Activated naive CD8-positive, alpha-beta T cell treated with anti-CD3 and anti-CD28 coated beads for 36 hours (primary cell): ENCODE data around the gene CRLF2. TPM values are rescaled to one million over a fixed set of nuclear protein-coding genes. Genes with fewer than 3 reads are reported as not detected.
"Not testable (repeated sequence)": the region's sequence is repeated elsewhere in the genome, so short reads cannot be mapped to it uniquely, and the experiment has no call there.

Experiments used
- DNase-seq: peaks from one replicate; pipeline ENCODE4 v3.0.0; 2021
- H3K27ac Mint-ChIP-seq: one replicate; pipeline ENCODE4 v1.8.0; 2022; ENCODE audit warnings: mild to moderate bottlenecking, moderate library complexity, mixed read lengths
- H3K27me3 Mint-ChIP-seq: one replicate; pipeline ENCODE4 v1.8.0; 2022; ENCODE audit warnings: mild to moderate bottlenecking, mixed read lengths
- H3K36me3 Mint-ChIP-seq: one replicate; pipeline ENCODE4 v1.8.0; 2021; ENCODE audit warnings: mild to moderate bottlenecking, mixed read lengths
- H3K4me1 Mint-ChIP-seq: one replicate; pipeline ENCODE4 v1.8.0; 2021; ENCODE audit warnings: mixed read lengths
- H3K4me3 Mint-ChIP-seq: one replicate; pipeline ENCODE4 v1.8.0; 2022; ENCODE audit warnings: mild to moderate bottlenecking, moderate library complexity, mixed read lengths
- H3K9me3 Mint-ChIP-seq: one replicate; pipeline ENCODE4 v1.8.0; 2022; ENCODE audit warnings: mixed read lengths
- total RNA-seq, 2 experiments: library from RNA; stranded (reverse); gene quantifications; one replicate each; pipeline ENCODE4 v1.2.3, GENCODE V29; 2021

CRLF2 gene
- total RNA-seq, 2 experiments from 2014 or later, result 0.40 to 0.52 TPM

GRCh38 chrX:1164322-1165288 lies 47.8 kb downstream of the CRLF2 start:
- Mint-ChIP-seq H3K27ac (no peak overlapping the region), H3K36me3 (no peaks in the 10 kb centered on the region), H3K4me1 (peaks cover 7% of the 10 kb centered on the region), H3K27me3 (peaks cover 39% of the 10 kb centered on the region), H3K9me3 (peaks cover 5% of the 10 kb centered on the region), H3K4me3 (no peak overlapping the region)
- DNase-seq, result no peak

DNA sequence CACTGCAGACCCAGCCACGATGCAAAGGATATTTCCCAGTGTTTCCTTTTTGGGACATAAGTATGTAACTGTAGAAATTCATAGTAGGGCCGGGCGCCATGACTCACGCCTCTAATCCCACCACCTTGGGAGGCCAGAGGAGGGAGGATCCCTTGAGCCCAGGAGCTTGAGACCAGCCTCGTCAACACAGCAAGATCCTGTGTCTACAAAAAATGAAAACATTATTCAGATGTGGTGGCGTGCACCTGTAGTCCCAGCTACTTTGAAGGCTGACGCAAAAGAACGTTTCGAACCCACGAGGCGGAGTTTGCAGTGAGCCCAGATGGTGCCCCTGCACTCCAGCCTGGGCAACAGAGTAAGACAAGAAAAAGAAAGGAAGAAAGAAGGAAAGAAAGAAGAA lies 49.2 kb downstream of the CRLF2 start:
- H3K4me3 Mint-ChIP-seq, result no peak overlapping the region
- H3K27ac Mint-ChIP-seq, result no peak overlapping the region
- no peak for DNase-seq
- peaks cover 7% of the 10 kb centered on the region for H3K4me1 Mint-ChIP-seq
- H3K36me3 Mint-ChIP-seq, result no peaks in the 10 kb centered on the region
- peaks cover 34% of the 10 kb centered on the region for H3K27me3 Mint-ChIP-seq
- peaks cover 9% of the 10 kb centered on the region for H3K9me3 Mint-ChIP-seq

- peaks cover 8% of the 10 kb centered on the region for H3K9me3 Mint-ChIP-seq
- H3K27me3 Mint-ChIP-seq, result peaks cover 30% of the 10 kb centered on the region
- H3K36me3 Mint-ChIP-seq, result no peaks in the 10 kb centered on the region
- H3K4me1 Mint-ChIP-seq, result peaks cover 3% of the 10 kb centered on the region
- no peak for DNase-seq
- no peak overlapping the region for H3K4me3 Mint-ChIP-seq
- no peak overlapping the region for H3K27ac Mint-ChIP-seq
Observed at GRCh38 chrX:1162119-1162916, 50.1 kb downstream of the CRLF2 start.

DNA sequence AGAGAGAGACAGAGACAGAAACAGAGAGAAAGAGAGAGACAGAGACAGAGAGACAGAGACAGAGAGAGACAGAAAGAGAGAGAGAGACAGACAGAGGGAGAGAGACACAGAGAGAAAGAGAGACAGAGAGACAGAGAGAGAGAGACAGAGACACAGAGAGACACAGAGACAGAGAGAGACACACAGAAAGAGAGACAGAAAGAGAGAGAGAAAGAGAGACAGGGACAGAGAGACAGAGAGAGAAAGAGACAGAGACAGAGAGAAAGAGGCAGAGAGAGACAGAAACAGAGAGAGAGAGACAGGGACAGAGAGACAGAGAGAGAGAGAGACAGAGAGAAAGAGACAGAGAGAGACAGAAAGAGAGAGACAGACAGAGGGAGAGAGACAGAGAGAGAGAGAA lies 52.9 kb downstream of the CRLF2 start:
- H3K4me1 Mint-ChIP-seq, result no peaks in the 10 kb centered on the region
- no peaks in the 10 kb centered on the region for H3K36me3 Mint-ChIP-seq
- H3K4me3 Mint-ChIP-seq, result no peak overlapping the region
- no peak for DNase-seq
- H3K27me3 Mint-ChIP-seq, result peaks cover 19% of the 10 kb centered on the region
- H3K27ac Mint-ChIP-seq, result peak overlapping the region; percentile 25
- peaks cover 8% of the 10 kb centered on the region for H3K9me3 Mint-ChIP-seq

DNA sequence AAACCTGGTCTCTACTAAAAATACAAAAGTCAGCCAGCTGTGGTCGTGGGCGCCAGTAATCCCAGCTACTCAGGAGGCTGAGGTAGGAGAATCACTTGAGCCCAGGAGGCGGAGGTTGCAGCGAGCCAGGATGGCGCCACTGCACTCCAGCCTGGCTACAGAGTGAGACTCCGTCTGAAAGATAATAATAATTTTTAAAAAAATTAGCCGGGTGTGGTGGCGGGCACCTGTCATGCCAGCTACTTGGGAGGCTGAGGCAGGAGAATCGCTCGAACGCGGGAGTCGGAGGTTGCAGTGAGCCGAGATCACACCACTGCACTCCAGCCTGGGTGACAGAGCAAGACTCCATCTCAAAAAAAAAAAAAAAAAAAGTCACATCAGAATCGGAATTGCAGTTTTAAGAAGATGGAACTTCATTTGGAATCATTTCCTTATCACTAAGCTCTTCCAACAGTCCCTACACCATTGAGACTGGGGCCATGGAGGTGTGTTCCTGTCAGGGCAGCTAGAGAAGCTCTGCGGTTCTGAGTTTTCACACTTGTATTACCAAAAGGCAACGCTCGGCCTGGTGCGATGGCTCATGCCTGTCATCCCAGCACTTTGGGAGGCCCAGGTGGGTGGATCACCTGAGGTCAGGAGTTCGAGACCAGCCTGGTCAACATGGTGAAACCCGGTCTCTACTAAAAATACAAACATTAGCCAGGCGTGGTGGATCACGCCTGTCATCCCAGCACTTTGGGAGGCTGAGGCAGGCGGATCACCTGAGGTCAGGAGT lies 55.6 kb downstream of the CRLF2 start:
- not testable (repeated sequence) for H3K9me3 Mint-ChIP-seq, H3K27me3 Mint-ChIP-seq, H3K4me1 Mint-ChIP-seq, H3K4me3 Mint-ChIP-seq, DNase-seq, H3K36me3 Mint-ChIP-seq, H3K27ac Mint-ChIP-seq

DNA sequence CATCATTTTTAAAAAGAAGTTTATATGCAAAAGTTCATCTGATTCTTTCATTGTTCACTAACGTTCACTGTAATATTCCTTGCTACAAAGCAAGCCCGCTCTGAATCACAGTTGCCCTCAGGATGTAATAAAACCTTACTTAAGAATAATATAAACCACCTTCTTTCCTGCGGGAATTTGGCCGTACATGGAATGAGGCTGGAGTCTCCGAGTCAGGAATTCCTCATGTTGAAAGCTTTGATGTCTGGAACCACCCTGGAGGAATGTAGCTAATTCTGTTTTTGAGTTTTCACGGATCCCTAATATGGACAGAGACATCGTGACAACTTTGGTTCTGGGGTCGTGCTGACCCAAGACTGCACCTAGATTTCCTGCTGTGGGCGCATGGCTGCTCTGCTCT lies 58.5 kb downstream of the CRLF2 start:
- no peaks in the 10 kb centered on the region for H3K9me3 Mint-ChIP-seq
- no peak overlapping the region for H3K27ac Mint-ChIP-seq
- no peaks in the 10 kb centered on the region for H3K4me1 Mint-ChIP-seq
- H3K36me3 Mint-ChIP-seq, result no peaks in the 10 kb centered on the region
- no peak for DNase-seq
- peaks cover 8% of the 10 kb centered on the region for H3K27me3 Mint-ChIP-seq
- H3K4me3 Mint-ChIP-seq, result no peak overlapping the region

GRCh38 chrX:1152090-1152489 lies 60.4 kb downstream of the CRLF2 start:
- DNase-seq, result no peak
- no peaks in the 10 kb centered on the region for H3K4me1 Mint-ChIP-seq
- H3K4me3 Mint-ChIP-seq, result no peak overlapping the region
- no peaks in the 10 kb centered on the region for H3K36me3 Mint-ChIP-seq
- H3K27me3 Mint-ChIP-seq, result peaks cover 8% of the 10 kb centered on the region
- H3K9me3 Mint-ChIP-seq, result no peaks in the 10 kb centered on the region
- no peak overlapping the region for H3K27ac Mint-ChIP-seq

GRCh38 chrX:1151378-1152077 lies 60.9 kb downstream of the CRLF2 start:
- Mint-ChIP-seq H3K4me3 (no peak overlapping the region), H3K9me3 (no peaks in the 10 kb centered on the region), H3K27me3 (peaks cover 8% of the 10 kb centered on the region), H3K27ac (no peak overlapping the region), H3K4me1 (no peaks in the 10 kb centered on the region), H3K36me3 (no peaks in the 10 kb centered on the region)
- no peak for DNase-seq

GRCh38 chrX:1150569-1151347 lies 61.7 kb downstream of the CRLF2 start:
- Mint-ChIP-seq H3K9me3 (no peaks in the 10 kb centered on the region), H3K4me1 (no peaks in the 10 kb centered on the region), H3K27me3 (peaks cover 8% of the 10 kb centered on the region), H3K27ac (no peak overlapping the region), H3K36me3 (no peaks in the 10 kb centered on the region), H3K4me3 (no peak overlapping the region)
- no peak for DNase-seq

DNA sequence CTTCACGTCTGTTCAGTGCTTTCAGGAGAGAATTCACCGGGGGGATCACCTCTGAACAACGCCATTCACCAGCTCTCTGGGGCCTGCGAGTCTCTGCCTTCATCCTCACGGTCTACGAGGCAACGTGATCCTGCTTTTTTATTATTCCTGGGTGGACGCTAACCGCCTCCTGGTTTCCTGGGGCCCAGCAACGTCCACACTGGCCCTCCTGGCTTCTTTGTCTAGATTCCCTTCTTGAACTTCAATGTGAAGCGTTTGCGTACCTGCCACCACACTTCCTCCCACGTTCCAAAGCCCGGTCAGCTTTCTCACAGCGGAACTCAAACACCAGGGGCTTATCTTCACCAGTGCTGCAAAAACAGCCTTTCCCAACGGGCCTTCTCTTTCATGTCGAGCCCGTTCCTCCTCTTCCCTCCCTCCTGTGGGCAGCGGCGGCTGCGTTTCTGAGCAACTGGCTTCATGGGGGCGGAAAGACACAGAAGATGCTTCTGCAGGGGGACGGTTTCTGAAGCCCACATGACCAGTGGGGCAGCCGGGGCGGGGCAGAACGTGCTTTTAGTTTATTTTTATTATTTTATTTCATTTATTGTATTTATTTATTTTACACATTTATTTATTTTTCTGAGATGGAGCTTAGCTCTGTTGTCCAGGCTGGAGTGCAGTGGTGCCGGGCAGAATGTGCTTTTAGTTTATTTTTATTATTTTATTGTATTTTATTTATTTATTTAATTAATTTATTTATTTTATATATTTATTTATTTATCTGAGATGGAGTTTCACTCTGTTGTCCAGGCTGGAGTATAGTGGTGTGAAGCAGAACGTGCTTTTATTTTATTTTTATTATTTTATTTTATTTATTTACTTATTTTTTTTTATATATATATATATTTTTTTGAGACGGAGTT lies 64.6 kb downstream of the CRLF2 start:
- Mint-ChIP-seq H3K4me1 (no peaks in the 10 kb centered on the region), H3K4me3 (no peak overlapping the region), H3K9me3 (no peaks in the 10 kb centered on the region), H3K27ac (peak overlapping the region; percentile 16), H3K36me3 (no peaks in the 10 kb centered on the region), H3K27me3 (peaks cover 8% of the 10 kb centered on the region)
- no peak for DNase-seq

- H3K36me3 Mint-ChIP-seq, result no peaks in the 10 kb centered on the region
- DNase-seq, result no peak
- H3K9me3 Mint-ChIP-seq, result no peaks in the 10 kb centered on the region
- H3K27me3 Mint-ChIP-seq, result peaks cover 2% of the 10 kb centered on the region
- H3K4me3 Mint-ChIP-seq, result no peak overlapping the region
- H3K4me1 Mint-ChIP-seq, result no peaks in the 10 kb centered on the region
- H3K27ac Mint-ChIP-seq, result no peak overlapping the region
Observed at GRCh38 chrX:1144293-1144692, 68.2 kb downstream of the CRLF2 start.
